HUES48 (cell line): ENCODE results near the gene LRRFIP1.

Source experiments
- H3K27ac ChIP-seq: one replicate; pipeline ENCODE4 v1.7.0; 2013; ENCODE audit warnings: low read depth, low read length, inconsistent platforms
- H3K27me3 ChIP-seq: 2 replicates; pipeline ENCODE4 v1.6.1; 2013; ENCODE audit warnings: mild to moderate bottlenecking, low read length; ENCODE audit not compliant: control insufficient read depth, insufficient read depth
- H3K36me3 ChIP-seq: 2 replicates; pipeline ENCODE4 v1.6.1; 2013; ENCODE audit warnings: low read length; ENCODE audit not compliant: control insufficient read depth, insufficient read depth
- H3K4me1 ChIP-seq: 2 replicates; pipeline ENCODE4 v1.6.1; 2013; ENCODE audit warnings: mild to moderate bottlenecking, low read length; ENCODE audit not compliant: control insufficient read depth, insufficient read depth
- H3K4me3 ChIP-seq: 2 replicates; pipeline ENCODE4 v1.5.1; 2013; ENCODE audit warnings: mild to moderate bottlenecking, low read depth, low read length
- H3K9ac ChIP-seq: 2 replicates; pipeline ENCODE4 v1.6.1; 2013; ENCODE audit warnings: mild to moderate bottlenecking, low read depth, low read length, moderate library complexity
- H3K9me3 ChIP-seq: 2 replicates; pipeline ENCODE4 v1.6.1; 2013; ENCODE audit warnings: low read length; ENCODE audit not compliant: control insufficient read depth, insufficient read depth

Gene LRRFIP1

GRCh38 chr2:237724811-237725478 is 97.6 kb downstream of the LRRFIP1 start:
- H3K27ac ChIP-seq: no peak overlapping the region

GRCh38 chr2:237725661-237726060 is 98.3 kb downstream of the LRRFIP1 start:
- no peak overlapping the region for H3K4me3 ChIP-seq
- no peak overlapping the region for H3K27ac ChIP-seq
- H3K9me3 ChIP-seq: no peaks in the 10 kb centered on the region
- H3K27me3 ChIP-seq: no peaks in the 10 kb centered on the region
- peaks cover 26% of the 10 kb centered on the region for H3K4me1 ChIP-seq
- H3K9ac ChIP-seq: no peak overlapping the region
- no peaks in the 10 kb centered on the region for H3K36me3 ChIP-seq

More at GRCh38 chr2:237724811-237725478, 97.6 kb downstream of the LRRFIP1 start:
- no peaks in the 10 kb centered on the region for H3K36me3 ChIP-seq
- no peak overlapping the region for H3K9ac ChIP-seq
- no peaks in the 10 kb centered on the region for H3K27me3 ChIP-seq
- no peak overlapping the region for H3K4me3 ChIP-seq
- no peaks in the 10 kb centered on the region for H3K9me3 ChIP-seq
- peaks cover 26% of the 10 kb centered on the region for H3K4me1 ChIP-seq

DNA sequence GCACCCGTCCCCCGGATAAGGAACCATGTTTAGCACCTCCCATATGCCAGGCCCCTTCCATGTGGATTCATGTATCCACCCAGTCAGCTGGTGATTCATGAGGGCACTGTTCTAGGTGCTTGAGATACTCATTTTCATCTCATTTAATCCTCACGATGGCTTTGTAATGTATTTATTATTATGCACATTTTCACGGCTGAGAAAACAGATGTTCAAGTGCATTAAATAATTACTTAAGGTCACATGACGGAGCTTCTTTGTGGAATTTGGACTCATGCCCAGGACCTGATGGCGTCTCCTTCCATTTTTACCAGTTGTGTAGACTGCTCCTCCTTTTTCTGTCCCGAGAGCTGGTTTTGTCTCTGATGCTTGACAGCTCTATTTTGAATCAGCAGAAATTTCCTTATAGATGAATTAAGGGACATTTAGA is 99.0 kb downstream of the LRRFIP1 start:
- Histone ChIP-seq H3K36me3 (no peaks in the 10 kb centered on the region), H3K27ac (no peak overlapping the region)

GRCh38 chr2:237727363-237727762 is 100.0 kb downstream of the LRRFIP1 start:
- H3K4me1 ChIP-seq: peaks cover 36% of the 10 kb centered on the region
- no peak overlapping the region for H3K27ac ChIP-seq
- no peaks in the 10 kb centered on the region for H3K27me3 ChIP-seq
- no peak overlapping the region for H3K4me3 ChIP-seq
- no peaks in the 10 kb centered on the region for H3K9me3 ChIP-seq
- no peak overlapping the region for H3K9ac ChIP-seq
- no peaks in the 10 kb centered on the region for H3K36me3 ChIP-seq

More for the DNA sequence above, 99.0 kb downstream of the LRRFIP1 start:
- no peak overlapping the region for H3K4me3 ChIP-seq
- H3K4me1 ChIP-seq: peaks cover 29% of the 10 kb centered on the region
- no peaks in the 10 kb centered on the region for H3K27me3 ChIP-seq
- no peaks in the 10 kb centered on the region for H3K9me3 ChIP-seq
- H3K9ac ChIP-seq: no peak overlapping the region

DNA sequence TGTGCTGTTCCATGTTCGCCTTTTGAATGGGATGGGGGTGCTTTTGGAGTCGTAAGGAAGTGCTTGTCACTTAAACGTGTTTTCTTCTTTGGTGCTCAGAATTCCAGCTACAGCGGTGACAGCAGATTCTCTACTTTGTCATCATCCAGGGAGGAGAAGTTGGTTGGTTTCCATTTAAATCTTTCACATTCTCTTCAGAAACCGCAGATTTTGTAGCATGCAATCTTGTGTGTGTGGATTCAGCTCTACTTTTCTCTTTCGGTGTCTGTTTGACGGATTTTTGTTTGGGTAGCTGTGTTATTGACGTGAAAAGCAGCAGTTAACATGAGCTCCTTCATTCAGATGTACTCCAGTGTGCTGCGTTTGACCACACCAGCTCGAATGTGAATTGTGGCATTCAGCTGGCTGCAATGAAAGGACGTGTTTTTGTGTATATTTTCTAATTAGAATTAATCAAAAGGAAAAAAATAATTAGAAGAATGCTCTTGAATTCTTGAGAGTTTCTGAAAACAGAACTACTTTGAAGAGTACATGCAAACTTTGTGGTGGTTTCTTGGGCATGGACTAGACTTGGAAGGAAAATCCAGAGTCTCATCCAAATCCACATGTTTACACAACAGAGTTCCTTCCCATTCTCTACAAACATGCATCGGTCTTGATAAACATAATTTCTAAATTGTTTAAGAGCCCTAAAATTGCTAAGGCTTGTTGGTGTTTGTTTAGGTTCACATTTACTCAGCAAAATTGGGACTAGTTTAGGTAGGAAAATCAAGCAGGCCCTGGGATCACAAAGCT is 102.5 kb downstream of the LRRFIP1 start:
- H3K4me1 ChIP-seq: peaks cover 43% of the 10 kb centered on the region
- H3K9ac ChIP-seq: 0 out of 2 replicates have a peak overlapping the region, but pooled peaks have one; percentile 14
- H3K9me3 ChIP-seq: no peaks in the 10 kb centered on the region
- no peaks in the 10 kb centered on the region for H3K36me3 ChIP-seq
- H3K27ac ChIP-seq: no peak overlapping the region
- H3K27me3 ChIP-seq: no peaks in the 10 kb centered on the region
- H3K4me3 ChIP-seq: no peak overlapping the region

- Histone ChIP-seq H3K27ac (no peak overlapping the region), H3K4me1 (peaks cover 50% of the 10 kb centered on the region)
Observed at GRCh38 chr2:237731663-237732062, 104.3 kb downstream of the LRRFIP1 start.

DNA sequence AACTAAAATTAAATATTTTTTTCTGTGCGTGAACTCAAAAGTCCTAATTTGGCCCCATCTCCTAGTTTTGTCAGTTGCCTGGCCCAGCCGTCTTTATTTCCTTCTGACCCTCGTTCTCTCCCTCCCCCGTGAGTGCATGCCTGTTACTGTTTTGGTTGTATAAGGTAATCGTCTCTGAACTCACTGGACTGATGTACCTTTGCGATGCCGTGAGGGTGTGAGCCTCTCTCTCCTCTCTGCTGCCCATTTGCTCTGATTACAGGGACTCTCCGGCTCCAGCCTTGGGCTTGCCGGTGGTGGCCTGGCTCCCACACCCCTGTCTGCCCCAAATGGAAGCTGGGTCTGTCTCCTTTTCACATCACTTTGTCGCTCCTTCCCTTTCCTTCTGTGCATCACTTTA is 104.7 kb downstream of the LRRFIP1 start:
- H3K4me1 ChIP-seq: peaks cover 50% of the 10 kb centered on the region
- H3K9ac ChIP-seq: no peak overlapping the region
- H3K4me3 ChIP-seq: no peak overlapping the region
- 0 out of 2 replicates have a peak, but pooled peaks cover 5% of the 10 kb centered on the region for H3K36me3 ChIP-seq
- no peak overlapping the region for H3K27ac ChIP-seq
- no peaks in the 10 kb centered on the region for H3K27me3 ChIP-seq
- H3K9me3 ChIP-seq: no peaks in the 10 kb centered on the region

More at GRCh38 chr2:237731663-237732062, 104.3 kb downstream of the LRRFIP1 start:
- Histone ChIP-seq H3K9me3 (no peaks in the 10 kb centered on the region), H3K4me3 (no peak overlapping the region), H3K9ac (no peak overlapping the region), H3K27me3 (no peaks in the 10 kb centered on the region), H3K36me3 (0 out of 2 replicates have a peak, but pooled peaks cover 5% of the 10 kb centered on the region)

DNA sequence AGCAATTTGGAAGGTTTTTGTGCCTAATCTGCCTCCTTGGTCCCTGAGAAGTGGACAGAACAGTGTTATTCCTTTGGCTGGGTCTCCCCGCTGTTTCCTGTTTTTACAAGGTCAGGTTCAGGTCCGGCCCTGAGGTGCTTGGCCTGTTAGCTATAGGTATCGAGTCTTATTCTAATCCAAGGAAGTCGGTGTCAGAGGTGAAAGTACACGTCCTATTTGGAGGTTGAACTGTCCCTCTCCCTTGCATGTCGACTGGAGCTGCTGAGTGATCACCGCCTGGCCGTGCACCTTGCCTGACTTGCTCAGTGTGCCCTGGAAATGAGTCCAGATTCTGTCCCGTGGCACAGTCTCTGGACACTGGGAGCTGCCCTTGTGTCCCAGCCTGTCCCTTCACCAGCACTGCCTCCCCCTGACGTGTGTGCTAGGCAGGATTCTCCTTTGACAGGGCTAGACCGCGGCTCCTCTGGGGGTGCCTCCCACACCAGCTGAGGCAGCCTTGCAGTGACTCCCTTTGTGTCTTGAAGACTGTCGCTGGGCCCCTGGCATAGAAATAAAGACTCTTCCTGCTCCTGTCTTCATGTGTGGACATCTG is 105.5 kb downstream of the LRRFIP1 start:
- no peak overlapping the region for H3K9ac ChIP-seq
- peak overlapping the region; percentile 65 for H3K27ac ChIP-seq
- no peaks in the 10 kb centered on the region for H3K27me3 ChIP-seq
- no peaks in the 10 kb centered on the region for H3K9me3 ChIP-seq
- no peak overlapping the region for H3K4me3 ChIP-seq
- peaks cover 45% of the 10 kb centered on the region for H3K4me1 ChIP-seq
- 0 out of 2 replicates have a peak, but pooled peaks cover 5% of the 10 kb centered on the region for H3K36me3 ChIP-seq

DNA sequence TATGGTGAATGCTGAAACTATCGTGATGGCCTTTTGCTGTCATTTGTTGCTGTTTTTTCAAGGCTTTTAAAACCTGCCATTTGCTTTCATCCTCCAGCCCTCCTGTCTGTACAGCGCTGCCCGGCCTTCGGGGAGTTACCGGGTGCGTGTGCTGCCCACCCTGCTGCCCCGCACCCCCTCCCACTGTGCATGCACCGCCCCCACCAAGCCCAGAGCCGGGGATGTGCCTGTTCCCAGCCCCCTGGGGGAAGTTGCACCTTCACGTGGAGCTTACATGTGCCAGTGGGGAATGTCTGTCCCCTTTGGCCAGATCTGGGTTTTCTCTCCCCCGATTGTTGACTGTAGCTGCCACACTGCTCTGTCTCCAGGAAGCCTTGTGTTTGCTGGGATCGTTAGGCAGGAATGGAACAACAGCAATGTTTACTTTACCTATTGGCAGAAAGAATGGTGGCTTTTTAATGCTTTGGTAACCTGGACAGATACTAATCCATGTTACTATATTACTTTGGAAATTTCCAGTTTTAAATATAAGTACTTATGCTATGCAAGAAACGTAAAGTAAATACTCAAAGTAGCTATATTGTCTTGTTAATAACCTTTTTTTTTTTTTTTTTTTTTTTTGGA is 106.4 kb downstream of the LRRFIP1 start:
- Histone ChIP-seq H3K27ac (peak overlapping the region; percentile 65), H3K36me3 (0 out of 2 replicates have a peak, but pooled peaks cover 5% of the 10 kb centered on the region), H3K9ac (no peak overlapping the region), H3K27me3 (no peaks in the 10 kb centered on the region), H3K9me3 (no peaks in the 10 kb centered on the region), H3K4me1 (peaks cover 48% of the 10 kb centered on the region), H3K4me3 (no peak overlapping the region)

GRCh38 chr2:237734905-237735623 is 107.7 kb downstream of the LRRFIP1 start:
- Histone ChIP-seq H3K4me3 (no peak overlapping the region), H3K9ac (no peak overlapping the region), H3K27ac (no peak overlapping the region), H3K36me3 (0 out of 2 replicates have a peak, but pooled peaks cover 5% of the 10 kb centered on the region), H3K27me3 (no peaks in the 10 kb centered on the region), H3K9me3 (no peaks in the 10 kb centered on the region), H3K4me1 (peaks cover 48% of the 10 kb centered on the region)
